ENCODE measurements around the gene SORCS2. TPM values are rescaled to one million over a fixed set of nuclear protein-coding genes. Genes with fewer than 3 reads are reported as not detected.

The SORCS2 gene
- total RNA-seq, 2 donors from 2014 or later, result 1.5 to 1.7 TPM

GRCh38 chr4:7330031-7330596 lies 137.8 kb downstream of the SORCS2 start:
- DNase-seq (ENCODE audit: low spot score), result no peak
- H3K4me1 ChIP-seq, result peaks cover 0 to 17% of the 10 kb centered on the region in 2 donors
- no peaks in the 10 kb centered on the region for H3K36me3 ChIP-seq
- no peak overlapping the region for H3K27ac ChIP-seq
- no peak for TF ChIP-seq CTCF (IDR thresholded peaks at IDR 0.05)
- no peaks in the 10 kb centered on the region for H3K27me3 ChIP-seq
- no peak overlapping the region for H3K4me3 ChIP-seq
- no peaks in the 10 kb centered on the region for H3K9me3 ChIP-seq

- Histone ChIP-seq H3K4me3 (no peak overlapping the region), H3K4me1 (peaks cover 0 to 17% of the 10 kb centered on the region in 2 donors), H3K27me3 (no peaks in the 10 kb centered on the region), H3K36me3 (no peaks in the 10 kb centered on the region), H3K9me3 (no peaks in the 10 kb centered on the region), H3K27ac (no peak overlapping the region)
- DNase-seq (ENCODE audit: low spot score), result no peak
- TF ChIP-seq CTCF (IDR thresholded peaks at IDR 0.05), result no peak
Measured at GRCh38 chr4:7330811-7331681, 138.7 kb downstream of the SORCS2 start.

- Histone ChIP-seq H3K27me3 (no peaks in the 10 kb centered on the region), H3K4me3 (no peak overlapping the region), H3K36me3 (no peaks in the 10 kb centered on the region), H3K27ac (no peak overlapping the region), H3K9me3 (no peaks in the 10 kb centered on the region), H3K4me1 (peaks cover 0 to 17% of the 10 kb centered on the region in 2 donors)
- TF ChIP-seq CTCF (IDR thresholded peaks at IDR 0.05), result no peak
- DNase-seq (ENCODE audit: low spot score), result no peak
Measured at GRCh38 chr4:7331682-7332000, 139.3 kb downstream of the SORCS2 start.

GRCh38 chr4:7332216-7333023 lies 140.1 kb downstream of the SORCS2 start:
- no peak for DNase-seq (ENCODE audit: low spot score)
- peaks cover 0 to 17% of the 10 kb centered on the region in 2 donors for H3K4me1 ChIP-seq
- H3K27me3 ChIP-seq, result no peaks in the 10 kb centered on the region
- TF ChIP-seq CTCF (IDR thresholded peaks at IDR 0.05), result no peak
- H3K9me3 ChIP-seq, result no peaks in the 10 kb centered on the region
- H3K27ac ChIP-seq, result no peak overlapping the region
- no peaks in the 10 kb centered on the region for H3K36me3 ChIP-seq
- H3K4me3 ChIP-seq, result no peak overlapping the region

GRCh38 chr4:7333024-7333780 lies 140.9 kb downstream of the SORCS2 start:
- DNase-seq (ENCODE audit: low spot score), result no peak
- no peak overlapping the region for H3K4me3 ChIP-seq
- no peaks in the 10 kb centered on the region for H3K36me3 ChIP-seq
- peaks cover 0 to 17% of the 10 kb centered on the region in 2 donors for H3K4me1 ChIP-seq
- H3K9me3 ChIP-seq, result no peaks in the 10 kb centered on the region
- H3K27ac ChIP-seq, result no peak overlapping the region
- TF ChIP-seq CTCF (IDR thresholded peaks at IDR 0.05), result no peak
- no peaks in the 10 kb centered on the region for H3K27me3 ChIP-seq
